Activated CD8-positive, alpha-beta T cell treated with anti-CD3 and anti-CD28 coated beads, Interleukin-2, amount 10 ng/mL, durations not matched to agents 7 days and 5 days (primary cell): ENCODE data around the gene ST3GAL3. TPM values are rescaled to one million over a fixed set of nuclear protein-coding genes. Genes with fewer than 3 reads are reported as not detected.
A peak's percentile ranks its signal among the peaks of the same experiment; 100 is the strongest.

Source experiments
- ATAC-seq: fragments of 150-1000 bp; cut with Tn5 transposase; one replicate; pipeline ENCODE4 v1.10.0; 2021; ENCODE audit warnings: moderate library complexity
- CTCF ChIA-PET: fragments of 350-600 bp; sonication (Branson Sonifier 250); formaldehyde crosslinking; loops from one replicate; lab custom pipeline; 2021; ENCODE audit warnings: antibody characterized with exemption; lab: Charles Lee
- POLR2A ChIA-PET: fragments of 350-600 bp; sonication (Branson Sonifier 250); formaldehyde crosslinking; loops from one replicate; lab custom pipeline; 2021; ENCODE audit warnings: antibody characterized with exemption; lab: Charles Lee
- DNase-seq: peaks from one replicate; pipeline ENCODE4 v3.0.0-alpha.2; 2020
- H3K27ac Mint-ChIP-seq: one replicate; pipeline ENCODE4 v1.8.0; 2021; ENCODE audit warnings: mild to moderate bottlenecking, mixed read lengths
- H3K27me3 Mint-ChIP-seq: one replicate; pipeline ENCODE4 v1.8.0; 2021; ENCODE audit warnings: low read depth, mixed read lengths
- H3K36me3 Mint-ChIP-seq: one replicate; pipeline ENCODE4 v1.8.0; 2021; ENCODE audit warnings: low read depth, mixed read lengths
- H3K4me1 Mint-ChIP-seq: one replicate; pipeline ENCODE4 v1.8.0; 2021; ENCODE audit warnings: low read depth, mixed read lengths
- H3K4me3 Mint-ChIP-seq: one replicate; pipeline ENCODE4 v1.8.0; 2021; ENCODE audit warnings: mild to moderate bottlenecking, mixed read lengths
- H3K9me3 Mint-ChIP-seq: one replicate; pipeline ENCODE4 v1.8.0; 2022; ENCODE audit warnings: mixed read lengths; ENCODE audit not compliant: insufficient read depth
- total RNA-seq, 2 experiments: library from RNA; stranded (reverse); gene quantifications; one replicate each; pipeline ENCODE4 v1.2.3, GENCODE V29; 2021

Gene ST3GAL3
- total RNA-seq, 2 experiments from 2014 or later: 20.4 to 23.3 TPM

- Mint-ChIP-seq H3K27ac (no peak overlapping the region), H3K27me3 (no peaks in the 10 kb centered on the region), H3K36me3 (no peaks in the 10 kb centered on the region), H3K4me3 (no peak overlapping the region), H3K9me3 (no peaks in the 10 kb centered on the region), H3K4me1 (no peaks in the 10 kb centered on the region)
- CTCF ChIA-PET: interaction anchor here (1.3 to 1.9 kb wide), 2 partner anchors 44 to 127 kb away, joined by 4 to 6 read pairs; no protein-coding TSS in a partner anchor
- POLR2A ChIA-PET: no interaction called here
- no peak for ATAC-seq
- no peak for DNase-seq
Observed at GRCh38 chr1:43890815-43891214, 183.5 kb downstream of the ST3GAL3 start.

DNA sequence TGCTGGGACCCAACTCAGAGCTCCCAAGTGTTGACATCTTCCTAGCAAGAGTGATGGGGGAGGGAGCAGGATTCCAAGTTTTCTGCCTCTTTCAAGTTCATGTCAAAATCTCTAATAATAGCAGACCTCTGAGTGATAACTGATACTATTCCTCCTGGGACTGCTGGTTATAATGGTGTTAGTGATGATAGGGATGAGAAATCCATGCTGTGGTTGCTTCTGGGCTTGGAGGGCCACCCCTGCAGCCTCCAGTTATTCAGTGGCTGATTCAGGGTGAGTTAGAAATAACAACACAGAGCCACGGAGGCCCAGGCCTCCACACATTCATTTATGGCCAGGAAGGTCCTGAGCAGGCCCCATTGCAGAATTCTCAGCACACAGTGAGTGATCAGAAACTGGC is 185.7 kb downstream of the ST3GAL3 start:
- no peak overlapping the region for H3K4me3 Mint-ChIP-seq
- CTCF ChIA-PET: interaction anchor here (0.9 to 4.4 kb wide), 2 partner anchors 41 to 129 kb away, joined by 5 to 14 read pairs; partner anchors contain the start of gene ARTN

GRCh38 chr1:43898981-43899380 is 191.6 kb downstream of the ST3GAL3 start:
- H3K36me3 Mint-ChIP-seq: peaks cover 2% of the 10 kb centered on the region
- no peak overlapping the region for H3K4me3 Mint-ChIP-seq
- no peaks in the 10 kb centered on the region for H3K9me3 Mint-ChIP-seq
- POLR2A ChIA-PET: no interaction called here
- no peak overlapping the region for H3K27ac Mint-ChIP-seq
- CTCF ChIA-PET: interaction anchor here (1.0 to 1.4 kb wide), 3 partner anchors 32 to 135 kb away, joined by 3 to 4 read pairs (median 3); no protein-coding TSS in a partner anchor
- H3K4me1 Mint-ChIP-seq: no peaks in the 10 kb centered on the region
- H3K27me3 Mint-ChIP-seq: no peaks in the 10 kb centered on the region
- ATAC-seq (no peak), DNase-seq (no peak)

More for the DNA sequence above, 185.7 kb downstream of the ST3GAL3 start:
- DNase-seq (no peak), ATAC-seq (no peak)
- H3K4me1 Mint-ChIP-seq: no peaks in the 10 kb centered on the region
- H3K27ac Mint-ChIP-seq: no peak overlapping the region
- no peaks in the 10 kb centered on the region for H3K27me3 Mint-ChIP-seq
- no peaks in the 10 kb centered on the region for H3K9me3 Mint-ChIP-seq
- H3K36me3 Mint-ChIP-seq: peaks cover 2% of the 10 kb centered on the region
- POLR2A ChIA-PET: no interaction called here

GRCh38 chr1:43900386-43900785 is 193.1 kb downstream of the ST3GAL3 start:
- no peak for DNase-seq
- ChIA-PET CTCF (interaction anchor here (1.3 kb wide), 1 partner anchor 136 kb away, joined by 3 read pairs; no protein-coding TSS in a partner anchor), POLR2A (no interaction called here)
- Mint-ChIP-seq H3K4me1 (no peaks in the 10 kb centered on the region), H3K27ac (no peak overlapping the region), H3K9me3 (no peaks in the 10 kb centered on the region), H3K36me3 (peaks cover 2% of the 10 kb centered on the region), H3K4me3 (no peak overlapping the region), H3K27me3 (no peaks in the 10 kb centered on the region)
- no peak for ATAC-seq

- Mint-ChIP-seq H3K27ac (no peak overlapping the region), H3K4me3 (no peak overlapping the region), H3K36me3 (peaks cover 2% of the 10 kb centered on the region), H3K9me3 (no peaks in the 10 kb centered on the region), H3K27me3 (no peaks in the 10 kb centered on the region), H3K4me1 (no peaks in the 10 kb centered on the region)
- DNase-seq (no peak), ATAC-seq (no peak)
- ChIA-PET CTCF (interaction anchor here (2.0 kb wide), 1 partner anchor 33 kb away, joined by 6 read pairs; no protein-coding TSS in a partner anchor), POLR2A (no interaction called here)
Observed at GRCh38 chr1:43901196-43901961, 194.0 kb downstream of the ST3GAL3 start.

- peak overlapping the region; percentile 70 for H3K27ac Mint-ChIP-seq
- CTCF ChIA-PET: interaction anchor here (2.0 kb wide), 1 partner anchor 32 kb away, joined by 6 read pairs; no protein-coding TSS in a partner anchor
Observed at GRCh38 chr1:43902058-43902831, 194.9 kb downstream of the ST3GAL3 start.

DNA sequence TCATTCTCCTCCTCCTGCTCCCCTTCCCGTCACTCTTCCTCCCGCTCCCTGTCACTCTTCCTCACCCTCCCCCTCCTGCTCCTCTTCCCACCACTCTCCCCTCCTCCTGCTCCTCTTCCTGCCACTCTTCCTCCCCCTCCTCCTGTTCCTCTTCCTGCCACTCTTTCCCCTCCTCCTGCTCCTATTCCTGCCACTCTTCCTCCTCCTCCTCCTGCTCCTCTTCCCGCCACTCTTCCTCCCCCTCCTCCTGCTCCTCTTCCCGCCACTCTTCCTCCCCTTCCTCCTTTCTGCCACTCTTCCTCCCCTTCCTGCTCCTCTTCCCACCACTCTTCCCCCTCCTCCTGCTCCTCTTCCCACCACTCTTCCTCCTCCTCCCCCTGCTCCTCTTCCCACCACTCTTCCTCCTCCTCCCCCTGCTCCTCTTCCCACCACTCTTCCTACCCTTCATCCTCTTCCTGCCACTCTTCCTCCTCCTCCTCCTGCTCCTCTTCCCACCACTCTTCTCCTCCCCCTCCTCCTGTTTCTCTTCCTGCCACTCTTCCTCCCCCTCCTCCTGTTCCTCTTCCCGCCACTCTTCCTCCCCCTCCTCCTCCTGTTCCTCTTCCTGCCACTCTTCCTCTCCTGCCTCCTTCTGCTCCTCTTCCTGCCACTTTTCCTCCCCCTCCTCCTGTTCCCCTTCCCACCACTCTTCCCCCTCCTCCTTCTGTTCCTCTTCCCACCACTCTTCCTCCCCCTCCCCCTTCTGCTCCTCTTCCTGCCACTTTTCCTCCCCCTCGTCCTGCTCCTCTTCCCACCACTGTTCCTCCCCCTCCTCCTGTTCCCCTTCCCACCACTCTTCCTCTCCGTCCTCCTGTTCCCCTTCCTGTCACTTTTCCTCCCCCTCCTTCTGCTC is 197.6 kb downstream of the ST3GAL3 start:
- no peak overlapping the region for H3K4me3 Mint-ChIP-seq
- H3K27ac Mint-ChIP-seq: no peak overlapping the region
- ATAC-seq (no peak), DNase-seq (no peak)
- H3K9me3 Mint-ChIP-seq: no peaks in the 10 kb centered on the region
- H3K36me3 Mint-ChIP-seq: no peaks in the 10 kb centered on the region
- CTCF ChIA-PET: no interaction called here
- POLR2A ChIA-PET: no interaction called here
- H3K4me1 Mint-ChIP-seq: peaks cover 2% of the 10 kb centered on the region
- no peaks in the 10 kb centered on the region for H3K27me3 Mint-ChIP-seq

More at GRCh38 chr1:43902058-43902831, 194.9 kb downstream of the ST3GAL3 start:
- Mint-ChIP-seq H3K4me3 (no peak overlapping the region), H3K9me3 (no peaks in the 10 kb centered on the region), H3K4me1 (peaks cover 2% of the 10 kb centered on the region), H3K27me3 (no peaks in the 10 kb centered on the region), H3K36me3 (no peaks in the 10 kb centered on the region)
- POLR2A ChIA-PET: no interaction called here
- ATAC-seq: no peak
- DNase-seq: no peak

DNA sequence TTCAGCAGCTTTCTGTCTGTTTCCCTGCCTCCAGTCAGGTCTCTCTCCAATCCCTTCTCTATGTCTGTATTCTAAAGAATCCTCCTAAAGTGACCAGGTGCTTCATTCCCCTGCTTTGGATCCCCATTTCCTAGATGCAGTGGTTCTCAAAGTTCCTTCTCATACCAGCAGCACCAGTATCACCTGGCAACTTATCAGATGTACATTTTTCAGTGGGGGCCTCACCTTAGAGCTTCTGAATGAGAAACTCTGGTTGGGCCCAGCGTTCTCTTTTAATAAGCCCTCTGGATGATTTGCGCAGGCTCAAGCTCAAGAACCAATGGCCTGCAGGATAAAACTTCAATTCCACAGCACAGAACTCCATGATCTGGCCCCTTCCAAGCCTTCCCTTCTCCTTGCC is 200.9 kb downstream of the ST3GAL3 start:
- Mint-ChIP-seq H3K27ac (no peak overlapping the region), H3K36me3 (no peaks in the 10 kb centered on the region), H3K27me3 (no peaks in the 10 kb centered on the region), H3K4me1 (peaks cover 2% of the 10 kb centered on the region), H3K4me3 (no peak overlapping the region), H3K9me3 (no peaks in the 10 kb centered on the region)
- DNase-seq: no peak
- ATAC-seq: no peak
- CTCF ChIA-PET: interaction anchor here (1.4 to 8.6 kb wide), 2 partner anchors 26 to 135 kb away, joined by 3 to 49 read pairs; partner anchors contain the start of gene ARTN
- POLR2A ChIA-PET: interaction anchor here (1.2 kb wide), 1 partner anchor 142 kb away, joined by 3 read pairs; no protein-coding TSS in a partner anchor

DNA sequence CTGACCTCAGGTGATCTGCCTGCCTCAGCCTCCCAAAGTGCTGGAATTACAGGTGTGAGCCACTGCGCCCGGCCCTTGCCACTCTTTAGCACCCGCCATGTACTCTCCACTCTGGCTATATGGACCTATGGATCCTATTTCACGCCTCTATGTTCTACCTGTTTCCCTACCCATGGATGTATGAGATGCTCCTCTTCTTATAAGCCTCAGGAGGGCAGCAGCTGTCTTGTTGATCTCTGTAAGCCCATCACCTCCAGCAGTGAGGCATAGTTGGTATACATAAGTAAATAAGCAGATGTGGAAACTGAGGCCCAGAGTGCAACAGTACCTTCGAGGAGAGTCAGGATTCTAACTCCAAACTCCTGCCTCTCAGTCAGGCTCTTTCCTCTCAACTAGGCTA is 201.5 kb downstream of the ST3GAL3 start:
- DNase-seq: no peak
- POLR2A ChIA-PET: interaction anchor here (1.2 kb wide), 1 partner anchor 143 kb away, joined by 3 read pairs; no protein-coding TSS in a partner anchor
- H3K4me3 Mint-ChIP-seq: no peak overlapping the region

DNA sequence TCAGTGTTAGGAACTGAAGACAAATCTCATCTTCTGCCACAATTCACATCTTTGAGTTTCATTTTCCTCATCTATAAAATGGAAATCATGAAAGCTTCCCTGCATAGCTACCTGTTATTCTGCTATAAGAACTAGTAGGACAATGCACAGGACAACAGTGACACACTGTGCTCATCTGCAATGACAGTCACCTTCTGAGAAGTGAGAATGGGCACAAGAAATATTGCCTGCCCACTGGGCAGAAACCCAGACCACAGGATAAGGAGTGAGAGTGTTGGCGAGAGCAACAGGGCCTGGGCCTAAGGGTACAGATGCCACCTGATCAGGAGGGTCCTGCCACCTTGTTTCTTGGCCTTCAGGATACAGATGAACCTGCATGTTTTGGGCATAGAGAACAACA is 203.0 kb downstream of the ST3GAL3 start:
- Mint-ChIP-seq H3K9me3 (no peaks in the 10 kb centered on the region), H3K36me3 (no peaks in the 10 kb centered on the region), H3K27me3 (no peaks in the 10 kb centered on the region), H3K27ac (no peak overlapping the region), H3K4me1 (peaks cover 2% of the 10 kb centered on the region), H3K4me3 (no peak overlapping the region)
- ATAC-seq (no peak), DNase-seq (no peak)
- ChIA-PET CTCF (interaction anchor here (1.0 to 8.6 kb wide), 5 partner anchors 24 to 147 kb away, joined by 3 to 49 read pairs (median 5); partner anchors contain the start of gene ARTN), POLR2A (no interaction called here)

More for the DNA sequence above, 201.5 kb downstream of the ST3GAL3 start:
- H3K27ac Mint-ChIP-seq: no peak overlapping the region
- peaks cover 2% of the 10 kb centered on the region for H3K4me1 Mint-ChIP-seq
- H3K9me3 Mint-ChIP-seq: no peaks in the 10 kb centered on the region
- CTCF ChIA-PET: interaction anchor here (1.4 to 8.6 kb wide), 2 partner anchors 26 to 136 kb away, joined by 3 to 49 read pairs; partner anchors contain the start of gene ARTN
- no peaks in the 10 kb centered on the region for H3K27me3 Mint-ChIP-seq
- no peaks in the 10 kb centered on the region for H3K36me3 Mint-ChIP-seq
- ATAC-seq: no peak

DNA sequence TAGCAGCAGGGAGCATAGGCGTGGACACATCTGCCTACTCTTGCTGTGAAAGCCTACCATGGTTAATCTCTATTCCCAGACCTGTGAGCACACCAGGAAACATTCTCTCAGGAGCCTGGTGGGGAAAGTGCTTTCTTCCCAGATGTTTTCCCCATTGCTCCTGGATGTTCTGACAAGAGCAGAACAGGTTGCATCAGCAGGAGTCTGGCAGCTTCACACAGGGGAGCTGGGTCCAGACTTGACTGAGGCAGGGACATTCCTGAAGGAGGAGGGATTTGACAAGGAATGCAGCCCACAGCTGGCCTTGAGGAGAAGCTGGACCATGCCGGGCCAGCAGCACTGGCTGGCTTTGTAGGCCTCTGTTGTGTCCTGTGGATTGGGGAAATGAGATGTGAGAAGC is 205.3 kb downstream of the ST3GAL3 start:
- CTCF ChIA-PET: interaction anchor here (1.3 to 8.6 kb wide), 3 partner anchors 22 to 149 kb away, joined by 3 to 49 read pairs (median 19); partner anchors contain the start of gene ARTN
- H3K4me1 Mint-ChIP-seq: no peaks in the 10 kb centered on the region
- POLR2A ChIA-PET: no interaction called here

More for the DNA sequence above, 205.3 kb downstream of the ST3GAL3 start:
- H3K27ac Mint-ChIP-seq: no peak overlapping the region
- H3K4me3 Mint-ChIP-seq: no peak overlapping the region
- DNase-seq (no peak), ATAC-seq (no peak)
- no peaks in the 10 kb centered on the region for H3K9me3 Mint-ChIP-seq
- H3K27me3 Mint-ChIP-seq: no peaks in the 10 kb centered on the region
- no peaks in the 10 kb centered on the region for H3K36me3 Mint-ChIP-seq
